Common myeloid progenitor, CD34-positive (primary cell): ENCODE measurements around the gene HIVEP1.

Experiments used
- CTCF ChIA-PET: fragments of 350-600 bp; sonication (Branson Sonifier 250); formaldehyde crosslinking; loops from one replicate; lab custom pipeline; 2021; ENCODE audit warnings: antibody characterized with exemption; lab: Charles Lee
- POLR2A ChIA-PET: fragments of 350-600 bp; sonication (Branson Sonifier 250); formaldehyde crosslinking; loops from one replicate; lab custom pipeline; 2021; ENCODE audit warnings: antibody characterized with exemption; lab: Charles Lee
- DNase-seq, 3 donors: peaks; one replicate each; pipeline versions ENCODE4 v3.0.0 to v3.0.0-alpha.2; 2013
- H3K27ac ChIP-seq, 2 experiments: 1 replicate in 1 of 2; 2 replicates in 1 of 2; pipeline ENCODE4 v1.7.0; 2013; ENCODE audit warnings: inconsistent platforms in 2 of 2, low read length in 2 of 2, mild to moderate bottlenecking in 2 of 2, low read depth in 1 of 2, moderate library complexity in 1 of 2; ENCODE audit not compliant: severe bottlenecking in 2 of 2, insufficient read depth in 1 of 2, poor library complexity in 1 of 2
- H3K27me3 ChIP-seq, 5 experiments: replicated peaks in 2 of 5; 1 replicate in 3 of 5; 2 replicates in 2 of 5; pipeline versions ENCODE4 v1.6.1 to v1.7.0; 2013; ENCODE audit warnings: low read length in 4 of 5, mild to moderate bottlenecking in 2 of 5, moderate library complexity in 2 of 5, inconsistent platforms in 1 of 5; ENCODE audit not compliant: insufficient read depth in 5 of 5, control insufficient read depth in 4 of 5
- H3K36me3 ChIP-seq, 4 experiments: 1 replicate in 2 of 4; 2 replicates in 2 of 4; pipeline versions ENCODE4 v1.6.1 to v1.7.0; 2013; ENCODE audit warnings: low read length in 3 of 4, control low read depth in 1 of 4, mild to moderate bottlenecking in 1 of 4; ENCODE audit not compliant: control insufficient read depth in 4 of 4, insufficient read depth in 4 of 4
- H3K4me1 ChIP-seq, 4 experiments: 1 replicate in 3 of 4; 2 replicates in 1 of 4; pipeline versions ENCODE4 v1.6.1 to v1.7.1; 2013; ENCODE audit warnings: low read length in 3 of 4, mild to moderate bottlenecking in 3 of 4, control low read depth in 1 of 4, inconsistent platforms in 1 of 4, moderate library complexity in 1 of 4; ENCODE audit not compliant: control insufficient read depth in 4 of 4, insufficient read depth in 4 of 4; ENCODE audit errors: control extremely low read depth in 1 of 4
- H3K4me3 ChIP-seq, 7 experiments: 1 replicate in 4 of 7; 2 replicates in 3 of 7; pipeline versions ENCODE4 v1.5.1 to v1.7.0; 2013; ENCODE audit warnings: mild to moderate bottlenecking in 7 of 7, low read length in 6 of 7, moderate library complexity in 6 of 7, inconsistent platforms in 2 of 7, low read depth in 2 of 7, control low read depth in 1 of 7; ENCODE audit not compliant: insufficient read depth in 4 of 7, control insufficient read depth in 1 of 7; ENCODE audit errors: extremely low read depth in 1 of 7
- H3K9me3 ChIP-seq, 5 experiments: 1 replicate in 4 of 5; 2 replicates in 1 of 5; pipeline versions ENCODE4 v1.6.1 to v1.7.1; 2013; ENCODE audit warnings: low read length in 4 of 5, mild to moderate bottlenecking in 2 of 5, inconsistent platforms in 1 of 5, low read depth in 1 of 5, moderate library complexity in 1 of 5; ENCODE audit not compliant: control insufficient read depth in 4 of 5, insufficient read depth in 2 of 5; ENCODE audit errors: control extremely low read depth in 1 of 5
- WGBS: methylation state at CpG from one replicate; pipeline ENCODE4 v1.1.5; 2013; ENCODE audit not compliant: insufficient coverage; 5-methylcytosine and 5-hydroxymethylcytosine counted together

HIVEP1 gene

GRCh38 chr6:11970114-11970513 is 42.0 kb upstream of the HIVEP1 start:
- H3K9me3 ChIP-seq = no peaks in the 10 kb centered on the region
- whole genome bisulfite sequencing = 100% methylated on average over 2 of the region's 3 CpGs
- no peaks in the 10 kb centered on the region for H3K36me3 ChIP-seq
- H3K4me3 ChIP-seq = no peak overlapping the region
- no peak overlapping the region for H3K27ac ChIP-seq
- ChIA-PET POLR2A (no interaction called here), CTCF (no interaction called here)
- no peaks in the 10 kb centered on the region for H3K27me3 ChIP-seq
- no peak for DNase-seq
- peaks cover 0 to 17% (median 8%) of the 10 kb centered on the region in 4 experiments for H3K4me1 ChIP-seq

GRCh38 chr6:11971154-11971553 is 41.0 kb upstream of the HIVEP1 start:
- CTCF ChIA-PET = interaction anchor here (1.0 to 1.3 kb wide), 2 partner anchors 11 kb away, joined by 3 to 4 read pairs; no protein-coding TSS in a partner anchor
- no peak overlapping the region for H3K27ac ChIP-seq
- no peaks in the 10 kb centered on the region for H3K9me3 ChIP-seq
- no peaks in the 10 kb centered on the region for H3K36me3 ChIP-seq
- DNase-seq = no peak
- 100% methylated on average over 2 of the region's 2 CpGs for WGBS
- H3K27me3 ChIP-seq = no peaks in the 10 kb centered on the region
- no peak overlapping the region for H3K4me3 ChIP-seq
- POLR2A ChIA-PET = no interaction called here
- H3K4me1 ChIP-seq = peaks cover 3 to 23% (median 14%) of the 10 kb centered on the region in 4 experiments

GRCh38 chr6:11972270-11972669 is 39.8 kb upstream of the HIVEP1 start:
- no peaks in the 10 kb centered on the region for H3K36me3 ChIP-seq
- no peak overlapping the region for H3K4me3 ChIP-seq
- WGBS = 97% methylated on average over 8 of the region's 8 CpGs
- peaks cover 6 to 34% (median 17%) of the 10 kb centered on the region in 4 experiments for H3K4me1 ChIP-seq
- no peaks in the 10 kb centered on the region for H3K9me3 ChIP-seq
- no peaks in the 10 kb centered on the region for H3K27me3 ChIP-seq
- ChIA-PET POLR2A (no interaction called here), CTCF (interaction anchor here (1.3 to 2.5 kb wide), 2 partner anchors 12 to 32 kb away, joined by 4 to 6 read pairs; no protein-coding TSS in a partner anchor)
- DNase-seq = no peak
- no peak overlapping the region for H3K27ac ChIP-seq

- Histone ChIP-seq H3K27ac (no peak overlapping the region), H3K4me3 (no peak overlapping the region), H3K9me3 (no peaks in the 10 kb centered on the region), H3K27me3 (no peaks in the 10 kb centered on the region), H3K36me3 (no peaks in the 10 kb centered on the region), H3K4me1 (peaks cover 6 to 37% (median 17%) of the 10 kb centered on the region in 4 experiments)
- ChIA-PET POLR2A (no interaction called here), CTCF (interaction anchor here (0.8 to 2.5 kb wide), 2 partner anchors 17 to 31 kb away, joined by 3 to 6 read pairs; no protein-coding TSS in a partner anchor)
- 97% methylated on average over 4 of the region's 5 CpGs for WGBS
- no peak for DNase-seq
These were observed 39.3 kb upstream of the HIVEP1 start for GRCh38 chr6:11972806-11973205.

GRCh38 chr6:11973238-11973637 is 38.9 kb upstream of the HIVEP1 start:
- H3K9me3 ChIP-seq = no peaks in the 10 kb centered on the region
- H3K27ac ChIP-seq = no peak overlapping the region
- no peaks in the 10 kb centered on the region for H3K36me3 ChIP-seq
- WGBS = 100% methylated on average over 1 of the region's 2 CpGs
- POLR2A ChIA-PET = no interaction called here
- H3K4me1 ChIP-seq = peaks cover 6 to 37% (median 17%) of the 10 kb centered on the region in 4 experiments
- DNase-seq = no peak
- CTCF ChIA-PET = interaction anchor here (0.8 to 2.5 kb wide), 2 partner anchors 17 to 31 kb away, joined by 3 to 6 read pairs; no protein-coding TSS in a partner anchor
- H3K4me3 ChIP-seq = no peak overlapping the region
- no peaks in the 10 kb centered on the region for H3K27me3 ChIP-seq

GRCh38 chr6:11974089-11974488 is 38.0 kb upstream of the HIVEP1 start:
- peaks cover 6 to 41% (median 18%) of the 10 kb centered on the region in 4 experiments for H3K4me1 ChIP-seq
- H3K4me3 ChIP-seq = no peak overlapping the region
- no peak overlapping the region for H3K27ac ChIP-seq
- H3K36me3 ChIP-seq = no peaks in the 10 kb centered on the region
- no peaks in the 10 kb centered on the region for H3K9me3 ChIP-seq
- ChIA-PET CTCF (interaction anchor here (2.5 kb wide), 1 partner anchor 30 kb away, joined by 6 read pairs; no protein-coding TSS in a partner anchor), POLR2A (no interaction called here)
- DNase-seq = no peak
- H3K27me3 ChIP-seq = no peaks in the 10 kb centered on the region

- peak; percentile 94 to 100 (median 99) for DNase-seq
- ChIA-PET CTCF (interaction anchor here (1.3 kb wide), 1 partner anchor 154 kb away, joined by 5 read pairs; no protein-coding TSS in a partner anchor), POLR2A (interaction anchor here (1.0 kb wide), 2 partner anchors 33 to 38 kb away, joined by 4 to 5 read pairs; no protein-coding TSS in a partner anchor)
- Histone ChIP-seq H3K27me3 (no peaks in the 10 kb centered on the region), H3K36me3 (no peaks in the 10 kb centered on the region), H3K4me3 (no peak overlapping the region), H3K4me1 (peaks cover 6 to 41% (median 18%) of the 10 kb centered on the region in 4 experiments), H3K27ac (peak overlapping the region; percentile 20 to 73), H3K9me3 (no peaks in the 10 kb centered on the region)
- WGBS = 32% methylated on average over 9 of the region's 14 CpGs
These were observed 36.6 kb upstream of the HIVEP1 start for GRCh38 chr6:11975353-11975977.
